Subcutaneous adipose tissue (tissue), 4 donors: Measurements from ENCODE around the gene IQCK. TPM values are rescaled to one million over a fixed set of nuclear protein-coding genes. Genes with fewer than 3 reads are reported as not detected.

ENCODE experiments used
- total RNA-seq, 4 donors: library from RNA; depleted of rRNA; stranded (reverse); fragments of >200 nt; gene quantifications; one replicate each; pipeline ENCODE4 v1.1.0, GENCODE V29; 2016
- TF ChIP-seq, protein P1 (sequence below): fragments of 450-650 bp; IDR thresholded peaks from one replicate; pipeline ENCODE4 v1.5.1; 2016; ENCODE audit warnings: low read depth, mild to moderate bottlenecking, control low read depth, antibody characterized with exemption, moderate library complexity

IQCK gene
- total RNA-seq, 4 donors from 2014 or later, result 16.7 to 37.0 (median 26.9) TPM

GRCh38 chr16:19837331-19837980 lies 119.4 kb downstream of the IQCK start:
- TF ChIP-seq, protein P1, sequence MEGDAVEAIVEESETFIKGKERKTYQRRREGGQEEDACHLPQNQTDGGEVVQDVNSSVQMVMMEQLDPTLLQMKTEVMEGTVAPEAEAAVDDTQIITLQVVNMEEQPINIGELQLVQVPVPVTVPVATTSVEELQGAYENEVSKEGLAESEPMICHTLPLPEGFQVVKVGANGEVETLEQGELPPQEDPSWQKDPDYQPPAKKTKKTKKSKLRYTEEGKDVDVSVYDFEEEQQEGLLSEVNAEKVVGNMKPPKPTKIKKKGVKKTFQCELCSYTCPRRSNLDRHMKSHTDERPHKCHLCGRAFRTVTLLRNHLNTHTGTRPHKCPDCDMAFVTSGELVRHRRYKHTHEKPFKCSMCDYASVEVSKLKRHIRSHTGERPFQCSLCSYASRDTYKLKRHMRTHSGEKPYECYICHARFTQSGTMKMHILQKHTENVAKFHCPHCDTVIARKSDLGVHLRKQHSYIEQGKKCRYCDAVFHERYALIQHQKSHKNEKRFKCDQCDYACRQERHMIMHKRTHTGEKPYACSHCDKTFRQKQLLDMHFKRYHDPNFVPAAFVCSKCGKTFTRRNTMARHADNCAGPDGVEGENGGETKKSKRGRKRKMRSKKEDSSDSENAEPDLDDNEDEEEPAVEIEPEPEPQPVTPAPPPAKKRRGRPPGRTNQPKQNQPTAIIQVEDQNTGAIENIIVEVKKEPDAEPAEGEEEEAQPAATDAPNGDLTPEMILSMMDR, result no peak

- TF ChIP-seq, protein P1, result no peak
Observed at GRCh38 chr16:19837984-19838707, 120.1 kb downstream of the IQCK start.

- TF ChIP-seq, protein P1, result no peak
Observed at GRCh38 chr16:19840524-19841110, 122.5 kb downstream of the IQCK start.

GRCh38 chr16:19841184-19841583 lies 123.1 kb downstream of the IQCK start:
- TF ChIP-seq, protein P1, result no peak

DNA sequence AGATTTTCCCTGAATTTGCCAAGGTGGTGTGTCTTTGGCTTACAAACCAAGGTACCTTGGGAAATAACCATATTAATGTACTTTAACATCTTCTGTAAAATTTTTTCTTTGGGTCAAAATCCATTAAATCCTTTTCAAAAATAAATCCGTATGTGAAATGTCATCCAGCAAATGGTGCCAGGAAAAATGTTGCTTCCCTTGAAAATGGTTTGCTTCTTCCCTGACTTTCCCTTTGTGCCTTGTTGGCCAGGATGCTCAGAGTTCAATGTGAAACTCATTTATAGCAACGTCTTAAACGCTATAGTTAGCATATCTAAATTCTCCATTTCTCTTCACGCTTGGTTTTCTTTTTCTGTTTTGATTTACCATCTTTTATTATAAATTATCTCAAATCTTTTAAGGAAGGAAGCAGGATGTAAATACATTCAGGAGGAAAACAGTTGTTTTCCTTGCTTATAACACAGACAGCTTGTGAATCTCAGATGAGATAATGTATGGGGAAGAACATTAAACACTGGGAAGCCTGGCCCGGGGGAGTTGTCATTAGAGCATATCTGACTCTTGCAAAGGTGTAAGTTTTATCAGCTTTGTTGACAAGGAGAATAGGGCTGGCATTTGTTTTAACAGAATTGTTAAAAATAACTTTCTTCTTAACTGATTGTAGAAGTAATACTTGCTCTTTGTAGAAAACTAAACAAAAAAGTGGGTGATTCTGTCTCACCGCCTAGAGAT lies 124.5 kb downstream of the IQCK start:
- TF ChIP-seq, protein P1, result no peak

GRCh38 chr16:19843371-19843770 lies 125.3 kb downstream of the IQCK start:
- TF ChIP-seq, protein P1, result no peak
